A673 (cell line): Measurements from ENCODE around the gene CCDC102B.

Source experiments
- EZH2 ChIP-seq: fragments of 200-600 bp; sonication (generic); IDR thresholded peaks from 2 replicates; pipeline ENCODE4 v1.6.1; 2017; ENCODE audit warnings: borderline replicate concordance, low read depth, mild to moderate bottlenecking, mixed read lengths, antibody characterized with exemption, low read length; ENCODE audit not compliant: poor library complexity, severe bottlenecking
- TF ChIP-seq, protein P1 (sequence below): fragments of 300-800, 200-600 bp; sonication (generic); conservative IDR thresholded peaks from 2 replicates; pipeline ENCODE4 v1.5.1; 2017; ENCODE audit warnings: low read depth, mild to moderate bottlenecking, antibody characterized with exemption, low read length, moderate library complexity, mixed read lengths

DNA sequence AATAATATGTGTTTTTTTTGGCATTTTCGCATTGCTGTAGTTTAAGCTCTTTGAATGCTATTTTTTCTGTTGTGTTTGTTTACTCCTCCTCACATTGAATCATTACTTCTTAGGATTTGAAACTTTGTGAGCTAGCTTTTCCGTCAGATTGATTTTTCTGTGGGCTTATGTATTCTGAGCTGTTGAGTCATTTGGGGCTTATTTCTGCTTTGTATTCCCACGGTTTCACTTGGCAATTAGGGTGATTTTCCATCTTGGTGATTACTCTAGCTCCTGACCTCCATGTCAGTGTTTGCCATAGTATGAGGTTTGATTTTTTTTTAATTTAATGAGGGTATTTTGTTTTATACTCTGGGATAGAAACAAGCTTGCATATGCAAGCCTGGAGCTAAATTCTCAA, 200.0 kb downstream of the CCDC102B start:
- TF ChIP-seq, protein P1, sequence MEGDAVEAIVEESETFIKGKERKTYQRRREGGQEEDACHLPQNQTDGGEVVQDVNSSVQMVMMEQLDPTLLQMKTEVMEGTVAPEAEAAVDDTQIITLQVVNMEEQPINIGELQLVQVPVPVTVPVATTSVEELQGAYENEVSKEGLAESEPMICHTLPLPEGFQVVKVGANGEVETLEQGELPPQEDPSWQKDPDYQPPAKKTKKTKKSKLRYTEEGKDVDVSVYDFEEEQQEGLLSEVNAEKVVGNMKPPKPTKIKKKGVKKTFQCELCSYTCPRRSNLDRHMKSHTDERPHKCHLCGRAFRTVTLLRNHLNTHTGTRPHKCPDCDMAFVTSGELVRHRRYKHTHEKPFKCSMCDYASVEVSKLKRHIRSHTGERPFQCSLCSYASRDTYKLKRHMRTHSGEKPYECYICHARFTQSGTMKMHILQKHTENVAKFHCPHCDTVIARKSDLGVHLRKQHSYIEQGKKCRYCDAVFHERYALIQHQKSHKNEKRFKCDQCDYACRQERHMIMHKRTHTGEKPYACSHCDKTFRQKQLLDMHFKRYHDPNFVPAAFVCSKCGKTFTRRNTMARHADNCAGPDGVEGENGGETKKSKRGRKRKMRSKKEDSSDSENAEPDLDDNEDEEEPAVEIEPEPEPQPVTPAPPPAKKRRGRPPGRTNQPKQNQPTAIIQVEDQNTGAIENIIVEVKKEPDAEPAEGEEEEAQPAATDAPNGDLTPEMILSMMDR: no peak
- TF ChIP-seq EZH2: no peak
